ENCODE results near the gene COL6A2.
"Not testable (repeated sequence)": the region's sequence is repeated elsewhere in the genome, so short reads cannot be mapped to it uniquely, and the experiment has no call there.

The COL6A2 gene

GRCh38 chr21:46126309-46127238 lies 28.7 kb downstream of the COL6A2 start:
- no peak for DNase-seq (ENCODE audit: low read depth in 2 of 2)

GRCh38 chr21:46127239-46128105 lies 29.6 kb downstream of the COL6A2 start:
- no peak for DNase-seq (ENCODE audit: low read depth in 2 of 2)

- DNase-seq (ENCODE audit: low read depth in 2 of 2) = no peak
Observed at GRCh38 chr21:46128106-46128932, 30.4 kb downstream of the COL6A2 start.

- DNase-seq (ENCODE audit: low read depth in 2 of 2) = no peak
Observed at GRCh38 chr21:46128933-46129571, 31.1 kb downstream of the COL6A2 start.

GRCh38 chr21:46129846-46130651 lies 32.1 kb downstream of the COL6A2 start:
- no peak for DNase-seq (ENCODE audit: low read depth in 2 of 2)

- DNase-seq (ENCODE audit: low read depth in 2 of 2) = no peak
Observed at GRCh38 chr21:46130831-46131587, 33.1 kb downstream of the COL6A2 start.

GRCh38 chr21:46131588-46131837 lies 33.6 kb downstream of the COL6A2 start:
- no peak for DNase-seq (ENCODE audit: low read depth in 2 of 2)

GRCh38 chr21:46131838-46132651 lies 34.1 kb downstream of the COL6A2 start:
- DNase-seq (ENCODE audit: low read depth in 2 of 2) = no peak

- DNase-seq (ENCODE audit: low read depth in 2 of 2) = no peak
Observed at GRCh38 chr21:46135782-46136395, 38.0 kb downstream of the COL6A2 start.

- DNase-seq (ENCODE audit: low read depth in 2 of 2) = no peak
Observed at GRCh38 chr21:46136739-46137349, 38.9 kb downstream of the COL6A2 start.

GRCh38 chr21:46137908-46138307 lies 40.0 kb downstream of the COL6A2 start:
- no peak for DNase-seq (ENCODE audit: low read depth in 2 of 2)

- no peak for DNase-seq (ENCODE audit: low read depth in 2 of 2)
Observed at GRCh38 chr21:46138383-46138970, 40.6 kb downstream of the COL6A2 start.

- no peak for DNase-seq (ENCODE audit: low read depth in 2 of 2)
Observed at GRCh38 chr21:46139686-46140085, 41.8 kb downstream of the COL6A2 start.

- not testable (repeated sequence) for DNase-seq (ENCODE audit: low read depth in 2 of 2)
Observed at GRCh38 chr21:46140352-46141003, 42.6 kb downstream of the COL6A2 start.

- no peak for DNase-seq (ENCODE audit: low read depth in 2 of 2)
Observed at GRCh38 chr21:46141767-46142581, 44.1 kb downstream of the COL6A2 start.
